ENCODE measurements around the gene ZNF423.

Gene ZNF423

GRCh38 chr16:49859125-49859811, 3.4 kb upstream of the ZNF423 start:
- no peak for FAIRE-seq
- no peak for DNase-seq (ENCODE audit: insufficient read length, low spot score)
- TF ChIP-seq, protein P1, sequence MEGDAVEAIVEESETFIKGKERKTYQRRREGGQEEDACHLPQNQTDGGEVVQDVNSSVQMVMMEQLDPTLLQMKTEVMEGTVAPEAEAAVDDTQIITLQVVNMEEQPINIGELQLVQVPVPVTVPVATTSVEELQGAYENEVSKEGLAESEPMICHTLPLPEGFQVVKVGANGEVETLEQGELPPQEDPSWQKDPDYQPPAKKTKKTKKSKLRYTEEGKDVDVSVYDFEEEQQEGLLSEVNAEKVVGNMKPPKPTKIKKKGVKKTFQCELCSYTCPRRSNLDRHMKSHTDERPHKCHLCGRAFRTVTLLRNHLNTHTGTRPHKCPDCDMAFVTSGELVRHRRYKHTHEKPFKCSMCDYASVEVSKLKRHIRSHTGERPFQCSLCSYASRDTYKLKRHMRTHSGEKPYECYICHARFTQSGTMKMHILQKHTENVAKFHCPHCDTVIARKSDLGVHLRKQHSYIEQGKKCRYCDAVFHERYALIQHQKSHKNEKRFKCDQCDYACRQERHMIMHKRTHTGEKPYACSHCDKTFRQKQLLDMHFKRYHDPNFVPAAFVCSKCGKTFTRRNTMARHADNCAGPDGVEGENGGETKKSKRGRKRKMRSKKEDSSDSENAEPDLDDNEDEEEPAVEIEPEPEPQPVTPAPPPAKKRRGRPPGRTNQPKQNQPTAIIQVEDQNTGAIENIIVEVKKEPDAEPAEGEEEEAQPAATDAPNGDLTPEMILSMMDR (IDR thresholded peaks at IDR 0.05; ENCODE audit: insufficient read depth, missing control alignments): no peak

DNA sequence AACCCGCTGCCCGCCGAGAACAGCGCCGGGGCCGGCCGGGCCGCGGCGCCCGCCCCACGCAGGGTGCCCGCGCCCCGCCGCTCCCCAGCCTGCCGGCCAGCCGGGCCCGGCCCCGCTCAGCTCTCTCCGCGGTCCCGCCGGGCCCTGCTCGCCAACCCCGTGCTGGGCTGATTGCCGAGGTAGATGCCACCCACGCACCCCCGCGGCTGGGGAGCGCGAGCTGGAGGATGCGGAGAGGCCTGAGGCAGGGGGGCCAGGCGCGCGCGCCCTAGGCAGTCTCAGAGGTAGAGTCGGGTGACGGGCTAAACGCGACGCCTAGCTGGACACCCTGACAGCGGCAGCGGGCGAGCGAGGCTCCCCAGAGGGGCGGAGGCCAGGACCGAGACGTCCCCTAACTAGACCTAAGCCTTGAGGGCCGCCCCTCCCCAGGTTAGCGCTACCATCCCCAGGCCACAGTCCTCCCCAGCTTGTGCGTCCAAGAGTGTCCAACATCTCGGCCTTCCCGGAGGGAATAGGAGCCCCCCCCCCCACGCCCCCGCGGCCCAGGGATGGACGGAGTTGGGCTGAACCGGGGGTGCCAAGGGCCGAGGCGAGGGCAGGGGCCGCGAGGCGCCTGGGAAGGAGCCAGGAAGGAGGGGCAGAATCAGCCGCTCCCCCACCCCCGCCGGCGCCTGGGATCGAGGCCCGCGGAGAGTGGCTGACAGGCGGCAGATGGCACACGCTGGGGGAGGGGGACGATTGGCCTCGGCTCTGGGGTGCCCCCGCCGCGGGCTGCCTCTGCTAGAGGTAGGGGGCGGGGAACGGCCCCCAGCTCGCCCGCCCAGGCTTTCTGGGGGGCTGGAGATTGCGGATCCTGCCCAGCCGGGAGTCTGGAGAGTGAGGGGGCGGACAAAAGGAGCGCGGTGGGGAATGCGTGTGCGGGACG, 2.5 kb upstream of the ZNF423 start:
- FAIRE-seq (no peak), DNase-seq (ENCODE audit: insufficient read length, low spot score) (no peak)
- TF ChIP-seq, protein P1 (IDR thresholded peaks at IDR 0.05; ENCODE audit: insufficient read depth, missing control alignments): no peak

GRCh38 chr16:49857423-49858181, 1.7 kb upstream of the ZNF423 start:
- TF ChIP-seq, protein P1 (IDR thresholded peaks at IDR 0.05; ENCODE audit: insufficient read depth, missing control alignments): peak; percentile 67
- DNase-seq (ENCODE audit: insufficient read length, low spot score) (peak; percentile 39), FAIRE-seq (no peak)

DNA sequence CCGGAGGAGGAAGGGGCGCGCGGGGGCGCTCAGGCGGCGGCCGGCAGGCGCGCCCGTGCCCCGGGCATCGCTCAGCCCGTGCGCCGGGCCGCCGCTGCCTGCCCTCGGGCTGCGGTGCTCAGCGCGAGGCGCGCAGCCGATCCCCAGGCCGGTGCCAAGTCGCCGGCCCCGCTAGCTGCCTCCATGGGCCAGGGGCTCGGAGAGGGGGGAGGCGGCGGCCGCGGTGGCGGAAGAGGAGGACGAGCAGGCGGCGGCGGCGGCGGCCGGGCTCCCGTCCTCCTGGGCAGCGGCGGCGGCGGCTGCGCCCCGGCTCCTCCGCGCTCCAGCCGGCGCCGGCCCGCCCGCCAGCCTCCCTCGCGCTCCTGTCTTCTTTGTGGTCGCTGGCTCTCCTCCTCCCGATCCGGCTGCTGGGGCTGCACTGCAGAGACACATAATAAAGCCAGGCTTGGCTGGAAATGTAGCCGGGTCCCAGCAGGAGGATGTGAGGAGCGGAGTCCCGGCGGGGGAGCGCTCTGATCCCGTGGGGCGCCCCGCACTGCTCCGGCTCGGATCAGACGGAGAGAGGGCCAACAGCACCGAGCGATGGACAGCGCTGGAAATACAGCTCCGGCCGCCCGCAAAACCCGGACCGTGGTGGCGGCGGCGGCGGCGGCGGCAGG, 889 bp upstream of the ZNF423 start:
- TF ChIP-seq, protein P1 (IDR thresholded peaks at IDR 0.05; ENCODE audit: insufficient read depth, missing control alignments): peak; percentile 42
- FAIRE-seq (no peak), DNase-seq (ENCODE audit: insufficient read length, low spot score) (no peak)

DNA sequence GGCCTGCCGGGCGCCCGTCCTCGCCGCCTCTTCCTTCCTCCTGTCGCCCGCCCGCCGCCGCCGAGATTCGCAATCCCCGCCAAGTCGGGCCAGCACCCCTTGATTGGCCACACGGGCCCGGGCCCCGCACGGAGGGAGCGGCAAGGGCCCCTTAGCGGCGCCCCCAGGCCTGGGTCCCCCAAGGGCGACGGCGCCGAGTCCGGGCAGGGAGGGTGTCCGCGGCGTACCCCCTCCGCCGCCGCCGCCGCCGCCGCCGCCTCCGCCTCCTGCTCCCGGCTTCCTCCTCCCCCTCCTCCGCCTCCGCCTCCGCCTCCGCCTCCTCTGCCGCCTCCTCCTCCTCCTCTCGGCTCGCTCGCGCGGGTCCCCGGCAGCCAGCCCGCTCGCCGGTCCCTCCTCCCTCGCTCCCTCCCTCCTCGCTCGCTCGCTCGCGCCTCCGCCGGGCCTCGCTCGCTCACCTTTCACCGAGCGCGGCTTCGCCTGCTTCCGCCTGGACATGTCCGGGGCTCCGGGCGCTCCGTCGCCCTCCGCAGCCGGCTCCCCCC, 561 bp downstream of the ZNF423 start:
- TF ChIP-seq, protein P1 (IDR thresholded peaks at IDR 0.05; ENCODE audit: insufficient read depth, missing control alignments): no peak
- FAIRE-seq (no peak), DNase-seq (ENCODE audit: insufficient read length, low spot score) (no peak)

GRCh38 chr16:49854796-49855203, 1.1 kb downstream of the ZNF423 start:
- TF ChIP-seq, protein P1 (IDR thresholded peaks at IDR 0.05; ENCODE audit: insufficient read depth, missing control alignments): no peak

More at GRCh38 chr16:49854796-49855203, 1.1 kb downstream of the ZNF423 start:
- DNase-seq (ENCODE audit: insufficient read length, low spot score) (no peak), FAIRE-seq (no peak)
